COLO829 (cell line): Measurements from ENCODE around the gene MAST4.

Source experiments
- DNase-seq: peaks from one replicate; pipeline ENCODE4 v3.0.0; 2012; ENCODE audit warnings: low spot score

The MAST4 gene

GRCh38 chr5:67020096-67020615 lies 424.0 kb downstream of the MAST4 start:
- no peak for DNase-seq

DNA sequence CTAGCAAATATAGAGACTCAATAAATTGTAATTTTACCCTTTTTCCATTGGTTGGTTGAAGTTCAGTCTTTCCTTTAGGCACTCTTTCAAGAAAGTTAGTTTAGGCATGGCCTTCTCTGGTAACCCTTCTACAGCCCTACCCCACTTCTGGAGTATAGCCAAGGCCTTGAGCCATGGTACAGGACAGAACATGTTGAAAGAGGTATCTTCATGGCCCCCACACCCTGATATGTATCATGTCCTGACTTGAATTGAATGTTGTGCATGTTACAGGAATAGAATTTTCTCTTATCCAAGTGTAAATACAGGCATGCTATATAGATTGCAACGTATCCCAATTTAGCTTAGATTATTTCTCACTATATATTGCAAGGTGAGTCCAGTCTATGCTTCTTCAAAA lies 424.8 kb downstream of the MAST4 start:
- DNase-seq = no peak

DNA sequence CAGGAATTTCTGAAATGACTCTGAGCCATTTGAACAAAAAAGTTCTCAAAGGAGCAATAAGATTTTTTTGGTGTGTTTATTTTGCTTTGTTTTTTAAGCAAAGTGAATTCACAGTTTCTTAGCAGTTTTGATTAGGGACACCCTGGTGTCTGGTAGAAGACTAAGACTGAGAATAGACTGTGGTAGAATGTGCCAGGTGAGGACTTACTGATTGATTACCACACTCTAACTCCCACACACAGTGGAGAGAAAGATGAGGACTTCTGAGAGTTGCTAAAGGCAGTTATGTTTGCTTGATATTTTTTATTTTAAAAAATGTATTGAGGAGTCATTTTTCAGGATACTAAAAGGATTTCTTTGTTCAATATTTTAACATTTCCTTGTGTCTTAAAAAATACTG lies 425.3 kb downstream of the MAST4 start:
- DNase-seq = no peak

DNA sequence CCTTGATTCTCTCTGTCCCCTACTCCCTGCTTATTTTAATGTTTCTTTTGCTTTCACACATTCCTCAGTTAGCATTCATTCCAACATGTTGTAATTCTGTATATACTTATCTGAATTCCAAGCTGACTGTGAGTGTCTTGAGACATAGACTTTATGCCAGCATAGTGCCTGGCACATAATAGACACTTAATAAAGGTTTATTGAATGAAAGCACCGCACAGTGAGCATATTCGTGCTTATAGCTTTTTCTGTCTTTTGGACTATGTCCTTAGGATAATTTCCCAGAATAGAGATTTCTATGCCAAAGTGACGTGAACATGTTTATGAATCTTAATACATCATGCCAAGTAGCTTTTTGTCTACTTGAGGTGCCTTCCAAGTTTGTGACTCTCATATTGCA lies 425.8 kb downstream of the MAST4 start:
- DNase-seq = no peak

- DNase-seq = no peak
Measured at GRCh38 chr5:67025457-67025856, 429.3 kb downstream of the MAST4 start.

DNA sequence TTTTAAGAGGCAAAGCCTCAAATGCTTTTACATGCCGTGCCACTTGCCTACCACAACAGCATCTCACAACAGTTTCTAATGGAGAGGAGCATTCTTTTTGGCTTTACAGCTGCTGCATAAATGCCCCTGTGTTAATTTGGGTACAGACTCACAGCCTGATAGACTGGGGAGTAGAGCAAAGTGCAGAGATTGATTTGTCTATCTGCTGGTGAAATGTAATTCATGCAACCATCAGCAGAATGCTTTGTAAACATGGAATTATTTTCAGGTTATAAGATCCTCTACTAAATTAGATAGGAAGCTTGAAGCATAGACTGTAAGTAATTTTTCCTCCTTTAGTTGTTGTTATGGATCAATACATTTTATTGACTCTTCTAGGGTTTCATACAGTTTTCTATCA lies 430.1 kb downstream of the MAST4 start:
- no peak for DNase-seq

- DNase-seq = no peak
Measured at GRCh38 chr5:67027171-67027570, 431.0 kb downstream of the MAST4 start.

DNA sequence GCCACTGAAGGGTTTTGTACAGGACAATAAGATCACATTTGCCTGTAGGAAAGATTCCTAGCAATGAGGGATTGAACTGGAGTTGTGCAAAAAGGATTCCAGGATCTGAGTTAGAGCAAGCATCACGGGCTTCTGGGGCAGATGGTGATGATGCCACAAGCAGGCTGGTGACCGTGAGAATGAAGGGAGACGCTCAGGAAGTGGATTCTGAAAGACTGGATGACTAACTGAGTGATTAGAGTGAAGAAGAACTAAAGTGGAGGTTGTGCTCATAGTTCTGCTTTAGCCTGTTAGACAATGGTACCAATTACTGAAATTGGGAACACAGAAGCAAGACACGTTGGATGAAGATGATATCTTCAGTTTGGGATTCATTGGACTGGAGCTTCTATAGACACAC lies 432.2 kb downstream of the MAST4 start:
- DNase-seq = no peak

GRCh38 chr5:67028941-67029340 lies 432.7 kb downstream of the MAST4 start:
- no peak for DNase-seq

- DNase-seq = no peak
Measured at GRCh38 chr5:67029481-67029880, 433.3 kb downstream of the MAST4 start.

GRCh38 chr5:67030289-67031056 lies 434.3 kb downstream of the MAST4 start:
- no peak for DNase-seq

DNA sequence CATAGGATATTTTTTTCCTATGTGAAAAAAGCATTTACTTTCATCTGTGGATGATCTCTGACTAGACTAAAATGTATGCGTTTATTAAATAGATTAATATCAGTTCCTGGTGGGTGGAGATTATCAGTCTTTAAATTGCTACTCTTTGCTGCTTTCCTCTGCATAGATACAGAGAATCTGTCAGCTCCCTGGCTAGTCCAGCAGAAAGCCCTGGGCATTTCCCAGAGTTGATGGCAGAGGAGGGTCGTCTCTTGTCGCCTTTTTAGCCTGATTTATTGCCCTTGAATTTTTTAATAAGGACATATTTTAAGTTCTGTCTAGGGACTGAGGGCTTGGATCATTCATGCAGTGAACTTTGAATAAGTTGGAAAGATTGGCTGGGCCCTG lies 434.9 kb downstream of the MAST4 start:
- DNase-seq = no peak

DNA sequence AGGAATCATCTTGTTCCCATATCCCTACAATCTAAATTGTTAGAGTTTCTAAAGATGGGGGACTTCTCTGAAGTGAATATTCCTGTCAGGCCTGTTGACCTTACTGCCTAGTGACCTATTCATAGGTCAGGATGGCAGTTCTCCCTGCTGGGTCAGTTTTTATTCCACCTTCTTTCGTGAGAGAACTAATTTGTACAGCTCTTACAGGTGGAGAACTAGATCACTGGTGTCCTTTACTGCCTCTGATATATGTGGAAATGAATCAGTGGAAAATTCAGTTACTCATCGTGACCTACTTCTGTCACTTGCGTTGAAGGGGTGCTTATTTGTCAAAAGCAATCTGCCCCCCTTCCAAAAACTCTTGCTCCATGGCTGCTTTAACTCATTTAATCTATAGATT lies 435.5 kb downstream of the MAST4 start:
- no peak for DNase-seq

DNA sequence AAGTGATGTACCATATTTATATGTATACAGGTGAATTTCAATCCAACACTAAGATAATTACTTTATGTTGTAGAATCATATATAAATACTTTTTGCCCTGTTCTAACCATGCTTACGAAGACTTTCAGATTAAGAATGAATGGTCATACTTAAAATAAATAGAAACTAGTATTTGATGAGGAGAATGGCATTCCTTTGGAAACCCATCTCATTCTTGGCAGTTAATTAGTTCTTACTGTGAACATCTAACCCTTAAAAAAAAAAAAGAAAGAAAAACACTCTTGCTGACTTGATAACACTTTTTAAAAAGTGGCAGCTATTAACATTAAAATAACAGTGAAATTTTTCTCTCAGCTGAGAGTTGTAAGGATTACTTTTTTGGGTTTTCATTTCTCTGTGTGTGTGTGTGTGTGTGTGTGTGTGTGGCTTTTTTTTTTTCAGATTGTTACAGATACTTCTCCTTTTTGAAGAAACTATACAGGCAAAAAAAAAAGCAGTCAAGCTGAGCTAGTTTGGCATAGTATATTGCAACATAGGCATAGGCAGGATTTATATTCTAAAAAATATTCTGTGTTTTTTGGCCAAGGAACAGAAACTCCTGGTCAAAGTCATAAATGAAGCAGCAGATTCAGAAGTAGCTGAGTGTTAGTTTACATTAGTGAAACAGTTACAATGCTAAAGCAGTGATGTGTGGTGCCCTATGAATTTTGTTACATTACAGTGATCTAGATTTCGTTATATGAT lies 436.9 kb downstream of the MAST4 start:
- DNase-seq = no peak

DNA sequence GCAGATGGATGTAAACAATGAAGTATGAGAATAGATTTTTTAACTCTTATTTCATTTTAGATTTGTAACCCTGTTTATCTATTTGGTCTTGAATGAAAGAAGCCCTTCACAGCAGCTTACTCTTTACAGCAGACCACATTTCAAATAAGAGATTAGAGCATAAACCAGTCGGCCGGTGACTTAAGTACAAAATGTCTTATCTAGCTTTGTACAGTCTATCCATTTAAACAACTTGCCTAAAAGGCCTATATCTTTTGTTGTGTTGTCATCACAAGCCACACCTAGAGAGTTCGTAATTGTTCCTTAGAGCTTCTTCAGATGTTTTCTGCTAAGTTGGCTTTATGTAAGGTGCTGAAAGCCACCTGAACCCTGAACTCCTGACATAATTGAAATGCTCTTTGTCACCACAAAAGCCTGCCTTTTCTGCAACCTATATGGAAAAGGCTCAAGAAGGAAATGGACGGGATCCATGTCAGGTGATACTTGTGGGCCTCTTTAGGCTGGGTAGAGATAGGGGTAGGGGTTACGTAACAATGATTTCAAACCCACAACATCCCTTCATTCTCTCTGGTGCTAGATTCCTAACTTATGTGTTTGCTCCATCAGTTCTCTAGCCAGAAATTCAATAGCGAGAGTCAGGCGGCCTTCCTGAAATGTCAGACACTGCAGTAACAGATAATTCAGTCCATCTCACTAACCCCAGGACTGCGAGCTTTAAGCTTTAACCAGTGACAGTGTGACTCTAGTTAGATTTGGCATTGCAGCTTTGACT lies 437.9 kb downstream of the MAST4 start:
- no peak for DNase-seq

- DNase-seq = no peak
Measured at GRCh38 chr5:67035098-67035740, 439.0 kb downstream of the MAST4 start.

GRCh38 chr5:67037171-67037570 lies 441.0 kb downstream of the MAST4 start:
- DNase-seq = no peak

DNA sequence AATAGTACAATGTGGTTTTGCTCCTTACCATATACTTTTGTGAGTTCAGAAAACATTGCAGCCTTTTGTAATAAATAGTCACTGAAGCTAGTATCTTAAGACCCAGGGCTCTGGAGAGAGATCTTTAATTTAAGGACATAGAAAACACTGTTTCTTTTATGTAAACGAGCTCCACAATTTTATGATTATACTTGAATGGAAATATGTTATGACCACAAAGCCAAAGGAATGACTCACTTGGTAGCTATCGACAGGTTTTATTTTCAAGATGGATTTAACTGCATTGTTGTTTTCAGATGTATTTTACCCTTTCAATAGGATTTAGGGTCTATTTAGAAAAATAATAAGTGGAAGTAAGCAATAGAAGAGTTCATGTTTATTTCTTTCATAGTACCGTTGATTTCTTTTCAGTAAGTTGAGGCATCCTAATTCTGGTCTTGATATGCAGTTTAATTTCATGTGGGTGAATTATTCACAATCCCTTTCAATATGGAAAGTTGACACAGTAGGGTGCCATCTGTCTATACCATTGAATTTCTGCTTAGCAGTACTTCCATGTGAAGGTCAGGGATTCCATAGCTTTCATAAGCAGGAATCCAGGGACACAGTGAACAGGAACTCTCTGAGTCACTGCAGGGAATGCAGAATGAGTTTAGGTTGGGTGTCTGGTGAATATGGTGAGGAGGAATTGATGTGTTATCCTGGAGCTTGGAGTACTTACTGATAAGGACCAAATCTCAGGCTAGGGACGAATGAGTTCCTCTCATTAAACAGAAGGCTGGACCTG lies 442.8 kb downstream of the MAST4 start:
- DNase-seq = no peak

- no peak for DNase-seq
Measured at GRCh38 chr5:67042176-67043003, 446.2 kb downstream of the MAST4 start.

- DNase-seq = no peak
Measured at GRCh38 chr5:67043796-67044511, 447.8 kb downstream of the MAST4 start.
